ENCODE results near the gene FAM186B.

DNA sequence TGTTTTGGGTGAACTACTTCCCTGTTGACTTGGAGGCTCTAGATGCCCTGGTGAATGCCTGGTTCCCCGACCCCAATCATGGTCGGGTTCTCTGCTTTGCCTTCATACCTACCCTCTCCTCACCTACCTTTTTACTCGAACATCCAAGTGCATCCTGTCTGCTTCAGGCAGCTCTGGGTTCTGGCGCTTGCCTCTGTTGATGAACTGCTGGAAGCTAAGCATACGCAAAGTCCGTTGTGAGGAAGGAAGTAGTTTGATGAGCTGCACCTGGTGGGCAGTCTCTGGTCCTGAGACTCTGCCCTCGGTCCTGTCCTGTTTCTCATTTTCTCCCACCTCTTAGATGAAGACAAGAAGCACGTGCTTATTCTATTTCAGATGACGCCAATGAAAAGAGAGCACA, 53.0 kb downstream of the FAM186B start:
- TF ChIP-seq, protein P1, sequence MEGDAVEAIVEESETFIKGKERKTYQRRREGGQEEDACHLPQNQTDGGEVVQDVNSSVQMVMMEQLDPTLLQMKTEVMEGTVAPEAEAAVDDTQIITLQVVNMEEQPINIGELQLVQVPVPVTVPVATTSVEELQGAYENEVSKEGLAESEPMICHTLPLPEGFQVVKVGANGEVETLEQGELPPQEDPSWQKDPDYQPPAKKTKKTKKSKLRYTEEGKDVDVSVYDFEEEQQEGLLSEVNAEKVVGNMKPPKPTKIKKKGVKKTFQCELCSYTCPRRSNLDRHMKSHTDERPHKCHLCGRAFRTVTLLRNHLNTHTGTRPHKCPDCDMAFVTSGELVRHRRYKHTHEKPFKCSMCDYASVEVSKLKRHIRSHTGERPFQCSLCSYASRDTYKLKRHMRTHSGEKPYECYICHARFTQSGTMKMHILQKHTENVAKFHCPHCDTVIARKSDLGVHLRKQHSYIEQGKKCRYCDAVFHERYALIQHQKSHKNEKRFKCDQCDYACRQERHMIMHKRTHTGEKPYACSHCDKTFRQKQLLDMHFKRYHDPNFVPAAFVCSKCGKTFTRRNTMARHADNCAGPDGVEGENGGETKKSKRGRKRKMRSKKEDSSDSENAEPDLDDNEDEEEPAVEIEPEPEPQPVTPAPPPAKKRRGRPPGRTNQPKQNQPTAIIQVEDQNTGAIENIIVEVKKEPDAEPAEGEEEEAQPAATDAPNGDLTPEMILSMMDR (IDR thresholded peaks at IDR 0.05; ENCODE audit: low read length) = no peak
- no peak for TF ChIP-seq EZH2 (IDR thresholded peaks at IDR 0.05; ENCODE audit: borderline replicate concordance, low read length)
